ENCODE measurements around the gene FRMD1. TPM values are rescaled to one million over a fixed set of nuclear protein-coding genes. Genes with fewer than 3 reads are reported as not detected.
A peak's percentile ranks its signal among the peaks of the same experiment; 100 is the strongest.

Gene FRMD1
- total RNA-seq, 6 donors from 2014 or later, result not detected

- Histone ChIP-seq H3K9me3 (no peaks in the 10 kb centered on the region), H3K27me3 (no peaks in the 10 kb centered on the region), H3K27ac (no peak overlapping the region), H3K36me3 (no peaks in the 10 kb centered on the region), H3K4me1 (peaks cover 0 to 5% (median 4%) of the 10 kb centered on the region in 4 donors), H3K4me3 (no peak overlapping the region)
- WGBS, 2 donors, result 90% methylated on average over 9 to 10 of the region's 11 CpGs
- TF ChIP-seq POLR2A (IDR thresholded peaks at IDR 0.05) (no peak), POLR2AphosphoS5 (IDR thresholded peaks at IDR 0.05) (no peak), CTCF (IDR thresholded peaks at IDR 0.05) (no peak), EP300 (IDR thresholded peaks at IDR 0.05) (no peak)
- ATAC-seq (ENCODE audit: low FRiP score in 2 of 2), result no peak
- peak in 1 of 2 donors; percentile 52 for DNase-seq
Observed at GRCh38 chr6:168064226-168064807, 14.7 kb downstream of the FRMD1 start.

- Histone ChIP-seq H3K36me3 (no peaks in the 10 kb centered on the region), H3K9me3 (no peaks in the 10 kb centered on the region), H3K27ac (no peak overlapping the region), H3K4me3 (no peak overlapping the region), H3K4me1 (peaks cover 0 to 5% (median 4%) of the 10 kb centered on the region in 4 donors), H3K27me3 (no peaks in the 10 kb centered on the region)
- no peak for TF ChIP-seq POLR2A (IDR thresholded peaks at IDR 0.05)
- TF ChIP-seq EP300 (IDR thresholded peaks at IDR 0.05), result no peak
- no peak for TF ChIP-seq POLR2AphosphoS5 (IDR thresholded peaks at IDR 0.05)
- TF ChIP-seq CTCF (IDR thresholded peaks at IDR 0.05), result no peak
- 91 to 100% methylated on average over 1 to 12 of the region's 13 CpGs for WGBS, 2 donors
- DNase-seq (peak in 1 of 2 donors; percentile 74), ATAC-seq (ENCODE audit: low FRiP score in 2 of 2) (no peak)
Observed at GRCh38 chr6:168063431-168063830, 15.6 kb downstream of the FRMD1 start.

GRCh38 chr6:168062346-168063289 is 16.4 kb downstream of the FRMD1 start:
- Histone ChIP-seq H3K36me3 (no peaks in the 10 kb centered on the region), H3K27me3 (no peaks in the 10 kb centered on the region), H3K27ac (no peak overlapping the region), H3K4me1 (peaks cover 0 to 5% (median 4%) of the 10 kb centered on the region in 4 donors), H3K9me3 (no peaks in the 10 kb centered on the region), H3K4me3 (no peak overlapping the region)
- no peak for TF ChIP-seq CTCF (IDR thresholded peaks at IDR 0.05)
- DNase-seq (peak in 1 of 2 donors; percentile 76), ATAC-seq (ENCODE audit: low FRiP score in 2 of 2) (no peak)
- WGBS, 2 donors, result 77 to 86% methylated on average over 6 to 31 of the region's 31 CpGs

GRCh38 chr6:168061269-168062210 is 17.5 kb downstream of the FRMD1 start:
- no peaks in the 10 kb centered on the region for H3K27me3 ChIP-seq
- TF ChIP-seq CTCF (IDR thresholded peaks at IDR 0.05) (no peak), POLR2A (IDR thresholded peaks at IDR 0.05) (no peak), EP300 (IDR thresholded peaks at IDR 0.05) (no peak)
- H3K27ac ChIP-seq, result no peak overlapping the region
- no peak for ATAC-seq (ENCODE audit: low FRiP score in 2 of 2)
- no peak overlapping the region for H3K4me3 ChIP-seq
- no peaks in the 10 kb centered on the region for H3K9me3 ChIP-seq
- WGBS, 2 donors, result 83 to 93% methylated on average over 9 to 29 of the region's 29 CpGs
- peak in 1 of 2 donors; percentile 63 for DNase-seq
- no peaks in the 10 kb centered on the region for H3K36me3 ChIP-seq
- H3K4me1 ChIP-seq, result peaks cover 0 to 5% (median 4%) of the 10 kb centered on the region in 4 donors

Data from upper lobe of left lung (tissue), 6 donors.